ENCODE measurements around the gene ETV3L.

The ETV3L gene

GRCh38 chr1:157124855-157125254 lies 25.2 kb upstream of the ETV3L start:
- no peak overlapping the region for H3K27ac ChIP-seq (ENCODE audit: low read length)
- peaks cover 70% of the 10 kb centered on the region for H3K36me3 ChIP-seq (ENCODE audit: insufficient read depth, low read length)
- TF ChIP-seq, protein P1, sequence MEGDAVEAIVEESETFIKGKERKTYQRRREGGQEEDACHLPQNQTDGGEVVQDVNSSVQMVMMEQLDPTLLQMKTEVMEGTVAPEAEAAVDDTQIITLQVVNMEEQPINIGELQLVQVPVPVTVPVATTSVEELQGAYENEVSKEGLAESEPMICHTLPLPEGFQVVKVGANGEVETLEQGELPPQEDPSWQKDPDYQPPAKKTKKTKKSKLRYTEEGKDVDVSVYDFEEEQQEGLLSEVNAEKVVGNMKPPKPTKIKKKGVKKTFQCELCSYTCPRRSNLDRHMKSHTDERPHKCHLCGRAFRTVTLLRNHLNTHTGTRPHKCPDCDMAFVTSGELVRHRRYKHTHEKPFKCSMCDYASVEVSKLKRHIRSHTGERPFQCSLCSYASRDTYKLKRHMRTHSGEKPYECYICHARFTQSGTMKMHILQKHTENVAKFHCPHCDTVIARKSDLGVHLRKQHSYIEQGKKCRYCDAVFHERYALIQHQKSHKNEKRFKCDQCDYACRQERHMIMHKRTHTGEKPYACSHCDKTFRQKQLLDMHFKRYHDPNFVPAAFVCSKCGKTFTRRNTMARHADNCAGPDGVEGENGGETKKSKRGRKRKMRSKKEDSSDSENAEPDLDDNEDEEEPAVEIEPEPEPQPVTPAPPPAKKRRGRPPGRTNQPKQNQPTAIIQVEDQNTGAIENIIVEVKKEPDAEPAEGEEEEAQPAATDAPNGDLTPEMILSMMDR (IDR thresholded peaks at IDR 0.05; ENCODE audit: borderline replicate concordance, extremely low read depth, low read length, poor library complexity, severe bottlenecking) = peak; percentile 34
- no peak for TF ChIP-seq EZH2 (IDR thresholded peaks at IDR 0.05; ENCODE audit: borderline replicate concordance, low read depth, low read length, severe bottlenecking)
- H3K4me1 ChIP-seq (ENCODE audit: insufficient read depth, low read length) = no peaks in the 10 kb centered on the region
- no peak overlapping the region for H3K4me3 ChIP-seq (ENCODE audit: low read depth in 1 of 2, low read length in 2 of 2)
- no peaks in the 10 kb centered on the region for H3K9me3 ChIP-seq (ENCODE audit: insufficient read depth, low read length, severe bottlenecking)
- peaks cover 21% of the 10 kb centered on the region for H4K20me1 ChIP-seq (ENCODE audit: insufficient read depth, low read length)
- no peak overlapping the region for H3K9ac ChIP-seq (ENCODE audit: low read depth, low read length)
- H3K4me2 ChIP-seq (ENCODE audit: insufficient read depth, low read length) = no peak overlapping the region
- no peaks in the 10 kb centered on the region for H3K79me2 ChIP-seq (ENCODE audit: insufficient read depth, low read length)
- H2AFZ ChIP-seq (ENCODE audit: low read depth, low read length) = no peak overlapping the region
- no peak for DNase-seq
- ATAC-seq (ENCODE audit: insufficient read depth, low read depth) = no peak
- H3K27me3 ChIP-seq (ENCODE audit: insufficient read depth, low read length, poor library complexity) = no peaks in the 10 kb centered on the region

DNA sequence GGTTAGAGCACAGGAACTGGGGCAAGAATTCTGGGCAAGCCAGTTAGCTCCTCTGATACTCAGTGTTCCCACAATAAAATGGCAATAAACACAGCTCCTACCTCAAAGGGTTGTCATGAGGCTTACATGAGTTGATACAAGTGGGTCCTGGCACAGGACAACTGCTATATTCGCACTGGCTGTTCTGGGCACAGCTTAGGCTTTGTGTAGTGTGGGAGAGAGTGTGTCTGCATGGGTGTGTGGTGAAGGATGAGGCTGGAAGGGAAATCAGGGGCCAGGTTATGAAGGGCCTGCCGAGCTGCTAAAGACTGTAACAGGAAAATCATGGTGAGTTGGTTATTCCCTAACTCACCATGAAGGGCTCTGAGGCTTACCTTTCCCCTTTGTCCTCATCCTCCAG lies 19.8 kb upstream of the ETV3L start:
- Histone ChIP-seq H4K20me1 (ENCODE audit: insufficient read depth, low read length) (peaks cover 10% of the 10 kb centered on the region), H3K9me3 (ENCODE audit: insufficient read depth, low read length, severe bottlenecking) (no peaks in the 10 kb centered on the region), H3K4me2 (ENCODE audit: insufficient read depth, low read length) (no peak overlapping the region), H3K27ac (ENCODE audit: low read length) (no peak overlapping the region), H3K36me3 (ENCODE audit: insufficient read depth, low read length) (peaks cover 22% of the 10 kb centered on the region), H3K4me3 (ENCODE audit: low read depth in 1 of 2, low read length in 2 of 2) (no peak overlapping the region), H2AFZ (ENCODE audit: low read depth, low read length) (no peak overlapping the region), H3K79me2 (ENCODE audit: insufficient read depth, low read length) (no peaks in the 10 kb centered on the region), H3K4me1 (ENCODE audit: insufficient read depth, low read length) (no peaks in the 10 kb centered on the region), H3K27me3 (ENCODE audit: insufficient read depth, low read length, poor library complexity) (no peaks in the 10 kb centered on the region), H3K9ac (ENCODE audit: low read depth, low read length) (no peak overlapping the region)
- no peak for ATAC-seq (ENCODE audit: insufficient read depth, low read depth)
- no peak for DNase-seq
- TF ChIP-seq, protein P1 (IDR thresholded peaks at IDR 0.05; ENCODE audit: borderline replicate concordance, extremely low read depth, low read length, poor library complexity, severe bottlenecking) = no peak
- no peak for TF ChIP-seq EZH2 (IDR thresholded peaks at IDR 0.05; ENCODE audit: borderline replicate concordance, low read depth, low read length, severe bottlenecking)

- H3K4me3 ChIP-seq (ENCODE audit: low read depth in 1 of 2, low read length in 2 of 2) = no peak overlapping the region
- H3K4me1 ChIP-seq (ENCODE audit: insufficient read depth, low read length) = no peaks in the 10 kb centered on the region
- no peak for ATAC-seq (ENCODE audit: insufficient read depth, low read depth)
- no peak overlapping the region for H3K4me2 ChIP-seq (ENCODE audit: insufficient read depth, low read length)
- H3K36me3 ChIP-seq (ENCODE audit: insufficient read depth, low read length) = peaks cover 17% of the 10 kb centered on the region
- H3K9me3 ChIP-seq (ENCODE audit: insufficient read depth, low read length, severe bottlenecking) = no peaks in the 10 kb centered on the region
- no peak overlapping the region for H2AFZ ChIP-seq (ENCODE audit: low read depth, low read length)
- DNase-seq = no peak
- H4K20me1 ChIP-seq (ENCODE audit: insufficient read depth, low read length) = peaks cover 10% of the 10 kb centered on the region
- H3K79me2 ChIP-seq (ENCODE audit: insufficient read depth, low read length) = no peaks in the 10 kb centered on the region
- H3K27me3 ChIP-seq (ENCODE audit: insufficient read depth, low read length, poor library complexity) = no peaks in the 10 kb centered on the region
- no peak overlapping the region for H3K27ac ChIP-seq (ENCODE audit: low read length)
- no peak overlapping the region for H3K9ac ChIP-seq (ENCODE audit: low read depth, low read length)
- TF ChIP-seq, protein P1 (IDR thresholded peaks at IDR 0.05; ENCODE audit: borderline replicate concordance, extremely low read depth, low read length, poor library complexity, severe bottlenecking) = no peak
- TF ChIP-seq EZH2 (IDR thresholded peaks at IDR 0.05; ENCODE audit: borderline replicate concordance, low read depth, low read length, severe bottlenecking) = no peak
Measured at GRCh38 chr1:157119008-157119407, 19.4 kb upstream of the ETV3L start.

All from DND-41 (cell line).